Measurements from ENCODE around the gene ZNF503.

DNA sequence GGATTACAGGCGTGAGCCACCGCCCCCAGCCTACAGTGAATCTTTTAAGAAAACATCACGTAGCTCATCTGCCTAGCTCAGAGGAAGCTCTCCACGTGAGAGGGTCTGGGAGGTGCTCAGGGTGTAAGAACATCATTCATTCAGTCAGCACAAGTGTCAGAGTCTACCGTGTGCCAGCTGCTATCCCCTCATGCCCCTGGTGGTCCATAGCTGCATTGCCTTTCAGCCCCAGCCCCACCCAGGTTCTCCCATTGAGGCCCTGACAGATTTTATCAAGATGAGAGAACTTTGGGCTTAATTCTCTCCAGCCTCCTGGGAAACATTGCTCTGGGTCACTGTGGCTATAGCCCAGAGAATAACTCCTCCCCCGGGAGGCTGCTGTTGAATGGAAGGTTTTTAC lies 45.1 kb downstream of the ZNF503 start:
- TF ChIP-seq GATA3 (IDR thresholded peaks at IDR 0.05; ENCODE audit: low read depth, low read length) (no peak), GATA2 (IDR thresholded peaks at IDR 0.05; ENCODE audit: low read depth, low read length) (no peak)
